Right forelimb (tissue), 1 donor: ENCODE results near the gene LRRN2.

Experiments used
- DNase-seq: peaks from one replicate; pipeline ENCODE4 v3.0.0-alpha.2; 2018

The LRRN2 gene

GRCh38 chr1:204624631-204625216 is 60.8 kb downstream of the LRRN2 start:
- no peak for DNase-seq

- no peak for DNase-seq
Measured at GRCh38 chr1:204623894-204624361, 61.6 kb downstream of the LRRN2 start.

GRCh38 chr1:204623365-204623893 is 62.1 kb downstream of the LRRN2 start:
- no peak for DNase-seq

GRCh38 chr1:204621996-204622395 is 63.5 kb downstream of the LRRN2 start:
- DNase-seq: no peak

- DNase-seq: no peak
Measured at GRCh38 chr1:204621396-204621795, 64.1 kb downstream of the LRRN2 start.

- DNase-seq: no peak
Measured at GRCh38 chr1:204619721-204620120, 65.8 kb downstream of the LRRN2 start.

GRCh38 chr1:204618148-204618760 is 67.3 kb downstream of the LRRN2 start:
- no peak for DNase-seq

GRCh38 chr1:204617256-204618147 is 68.0 kb downstream of the LRRN2 start:
- no peak for DNase-seq

GRCh38 chr1:204616641-204617040 is 68.9 kb downstream of the LRRN2 start:
- DNase-seq: no peak

GRCh38 chr1:204615881-204616280 is 69.7 kb downstream of the LRRN2 start:
- DNase-seq: no peak

GRCh38 chr1:204613636-204614035 is 71.9 kb downstream of the LRRN2 start:
- no peak for DNase-seq

GRCh38 chr1:204612326-204612725 is 73.2 kb downstream of the LRRN2 start:
- DNase-seq: no peak

- DNase-seq: no peak
Measured at GRCh38 chr1:204611036-204611435, 74.5 kb downstream of the LRRN2 start.

- no peak for DNase-seq
Measured at GRCh38 chr1:204607910-204608309, 77.6 kb downstream of the LRRN2 start.

GRCh38 chr1:204605791-204606190 is 79.7 kb downstream of the LRRN2 start:
- no peak for DNase-seq

- no peak for DNase-seq
Measured at GRCh38 chr1:204602871-204603542, 82.5 kb downstream of the LRRN2 start.

- no peak for DNase-seq
Measured at GRCh38 chr1:204602111-204602579, 83.4 kb downstream of the LRRN2 start.

- DNase-seq: no peak
Measured at GRCh38 chr1:204600968-204601367, 84.6 kb downstream of the LRRN2 start.

GRCh38 chr1:204600203-204600602 is 85.3 kb downstream of the LRRN2 start:
- DNase-seq: no peak

- DNase-seq: no peak
Measured at GRCh38 chr1:204599596-204599995, 85.9 kb downstream of the LRRN2 start.

- DNase-seq: no peak
Measured at GRCh38 chr1:204599098-204599497, 86.4 kb downstream of the LRRN2 start.

GRCh38 chr1:204598319-204598969 is 87.1 kb downstream of the LRRN2 start:
- no peak for DNase-seq
